Panc1 (cell line): Measurements from ENCODE around the gene TOP2A.

Source experiments
- CTCF ChIP-seq: fragments of 450-650 bp; IDR thresholded peaks from 2 replicates; pipeline ENCODE4 v1.5.1; 2017; ENCODE audit warnings: mild to moderate bottlenecking
- POLR2AphosphoS5 ChIP-seq: IDR thresholded peaks from 2 replicates; pipeline ENCODE4 v1.6.1; 2012; ENCODE audit warnings: mild to moderate bottlenecking, low read depth, low read length, moderate library complexity
- REST ChIP-seq, 2 experiments: IDR thresholded peaks; 2 replicates each; pipeline ENCODE4 v1.6.1; 2011 to 2012; ENCODE audit warnings: low read depth in 2 of 2, control low read depth in 1 of 2, low read length in 1 of 2, mild to moderate bottlenecking in 1 of 2, moderate library complexity in 1 of 2; ENCODE audit not compliant: insufficient read depth in 1 of 2
- SIN3A ChIP-seq: IDR thresholded peaks from 2 replicates; pipeline ENCODE4 v1.6.1; 2012; ENCODE audit warnings: low read depth, mild to moderate bottlenecking, low read length, moderate library complexity, borderline replicate concordance; ENCODE audit not compliant: insufficient read depth
- TCF7L2 ChIP-seq: IDR thresholded peaks from 2 replicates; pipeline ENCODE4 v1.6.1; 2011; ENCODE audit warnings: mild to moderate bottlenecking, low read depth, low read length, inconsistent platforms

GRCh38 chr17:40454613-40454995, 36.9 kb upstream of the TOP2A start:
- TF ChIP-seq CTCF (no peak), REST (IDR thresholded peaks at IDR 0.05; ENCODE audit: insufficient read depth in 1 of 2, low read depth in 2 of 2, low read length in 1 of 2) (no peak), POLR2AphosphoS5 (no peak), SIN3A (no peak), TCF7L2 (no peak)
